Measurements from ENCODE around the gene SPPL2A. TPM values are rescaled to one million over a fixed set of nuclear protein-coding genes. Genes with fewer than 3 reads are reported as not detected.
A peak's percentile ranks its signal among the peaks of the same experiment; 100 is the strongest.
"Not testable (repeated sequence)": the region's sequence is repeated elsewhere in the genome, so short reads cannot be mapped to it uniquely, and the experiment has no call there.

Gene SPPL2A, protein sequence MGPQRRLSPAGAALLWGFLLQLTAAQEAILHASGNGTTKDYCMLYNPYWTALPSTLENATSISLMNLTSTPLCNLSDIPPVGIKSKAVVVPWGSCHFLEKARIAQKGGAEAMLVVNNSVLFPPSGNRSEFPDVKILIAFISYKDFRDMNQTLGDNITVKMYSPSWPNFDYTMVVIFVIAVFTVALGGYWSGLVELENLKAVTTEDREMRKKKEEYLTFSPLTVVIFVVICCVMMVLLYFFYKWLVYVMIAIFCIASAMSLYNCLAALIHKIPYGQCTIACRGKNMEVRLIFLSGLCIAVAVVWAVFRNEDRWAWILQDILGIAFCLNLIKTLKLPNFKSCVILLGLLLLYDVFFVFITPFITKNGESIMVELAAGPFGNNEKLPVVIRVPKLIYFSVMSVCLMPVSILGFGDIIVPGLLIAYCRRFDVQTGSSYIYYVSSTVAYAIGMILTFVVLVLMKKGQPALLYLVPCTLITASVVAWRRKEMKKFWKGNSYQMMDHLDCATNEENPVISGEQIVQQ
- 100 to 1,000 TPM in 3 of 4 donors, 10 to 100 TPM in 1; 78.5 to 110 (median 103) TPM for polyA plus RNA-seq (ENCODE audit: insufficient read length in 4 of 4)

DNA sequence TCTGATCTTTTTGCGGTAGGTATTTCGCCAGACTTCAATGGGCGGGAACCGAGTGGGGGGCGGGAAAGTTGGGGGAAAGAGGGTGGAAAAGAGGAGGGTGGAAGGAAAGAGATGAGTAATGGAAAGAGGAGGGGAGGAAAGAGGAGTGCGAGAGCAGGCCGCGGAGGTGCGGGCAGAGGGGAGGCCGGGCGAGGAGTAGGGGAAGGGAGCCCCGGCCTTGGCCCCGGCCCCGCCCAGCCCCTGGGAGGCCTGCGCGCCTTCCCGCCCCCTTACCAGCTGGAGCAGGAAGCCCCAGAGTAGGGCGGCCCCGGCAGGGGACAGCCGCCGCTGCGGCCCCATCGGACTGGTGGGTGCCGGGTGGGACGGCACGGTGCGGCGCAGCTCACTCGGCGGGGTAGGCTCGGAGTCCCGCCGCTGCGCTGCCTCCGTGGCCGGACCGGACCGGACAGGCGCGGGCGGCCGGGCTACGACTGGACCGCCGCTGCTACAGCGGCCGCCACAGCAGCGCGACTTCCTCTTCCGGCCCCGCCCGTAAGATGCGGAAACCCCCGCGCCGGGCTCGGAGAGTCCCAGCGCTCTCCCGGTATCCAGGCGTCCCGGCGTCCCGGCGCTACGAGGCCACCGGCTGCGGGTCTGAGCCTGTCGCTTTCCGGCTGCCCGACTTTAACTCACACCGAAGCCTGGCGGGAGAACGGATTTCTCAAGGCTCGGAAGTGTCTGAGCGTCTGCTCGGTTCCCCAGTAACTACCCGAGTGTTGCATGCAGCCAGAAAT lies at the start of gene SPPL2A:
SPPL2A (minus strand) TSS at position 512 of the 773 bp plus-strand sequence; CDS start at position 339, 173 bp downstream.
- peak; percentile 43 to 55 (median 54) for DNase-seq (ENCODE audit: low read depth in 4 of 4, low spot score in 2 of 4)

DNA sequence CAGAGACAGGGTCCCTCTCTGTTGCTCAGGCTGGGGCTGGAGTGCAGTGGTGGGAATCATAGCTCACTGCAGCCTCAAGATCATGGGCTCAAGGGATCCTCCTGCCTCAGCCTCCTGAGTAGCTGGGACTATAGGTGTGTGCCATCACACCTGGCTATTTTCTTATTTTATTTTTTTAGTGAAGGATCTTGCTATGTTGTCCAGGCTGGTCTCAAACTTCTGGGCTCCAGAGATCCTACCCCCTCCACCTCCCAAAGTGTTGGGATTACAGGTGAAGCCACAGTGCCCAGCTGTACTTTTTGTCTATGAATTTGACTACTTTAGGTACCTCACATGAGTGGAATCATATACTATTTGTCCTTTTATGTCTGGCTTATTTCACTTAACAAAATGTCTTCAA lies 49.1 kb upstream of the SPPL2A start:
- DNase-seq (ENCODE audit: low read depth in 4 of 4, low spot score in 2 of 4): no peak

GRCh38 chr15:50813865-50814264 lies 48.4 kb upstream of the SPPL2A start:
- no peak for DNase-seq (ENCODE audit: low read depth in 4 of 4, low spot score in 2 of 4)

DNA sequence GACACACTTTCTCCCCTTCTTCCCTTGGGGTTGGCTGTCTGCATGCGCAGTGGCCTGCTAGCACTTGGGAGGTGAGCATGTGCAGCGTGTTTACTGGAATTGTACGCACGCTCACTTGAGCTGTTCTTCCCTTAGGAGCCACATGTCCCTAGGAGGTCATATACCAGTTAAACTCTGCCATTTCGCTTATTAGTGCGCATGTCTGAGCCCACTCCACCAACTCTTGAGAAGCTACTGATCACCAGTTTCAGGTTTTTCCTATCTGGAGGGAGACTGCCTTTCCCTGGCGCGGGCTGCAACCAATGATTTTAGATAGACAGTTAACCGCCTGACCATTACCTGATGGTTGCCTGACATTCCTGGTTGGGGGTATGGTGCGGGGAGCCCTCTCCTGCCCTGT lies 47.6 kb upstream of the SPPL2A start:
- no peak for DNase-seq (ENCODE audit: low read depth in 4 of 4, low spot score in 2 of 4)

DNA sequence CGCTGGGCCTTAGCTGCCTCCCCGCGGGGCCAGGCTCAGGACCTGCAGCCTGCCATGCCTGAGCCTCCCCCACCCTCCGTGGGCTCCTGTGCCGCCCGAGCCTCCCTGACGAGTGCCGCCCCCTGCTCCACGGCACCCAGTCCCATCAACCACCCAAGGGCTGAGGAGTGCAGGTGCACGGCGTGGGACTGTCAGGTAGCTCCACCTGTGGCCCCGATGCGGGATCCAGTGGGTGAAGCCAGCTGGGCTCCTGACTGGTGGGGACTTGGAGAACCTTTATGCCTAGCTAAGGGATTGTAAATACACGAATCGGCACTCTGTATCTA lies 46.6 kb upstream of the SPPL2A start:
- DNase-seq (ENCODE audit: low read depth in 4 of 4, low spot score in 2 of 4): not testable (repeated sequence)

- DNase-seq (ENCODE audit: low read depth in 4 of 4, low spot score in 2 of 4): not testable (repeated sequence)
Measured at GRCh38 chr15:50811461-50812180, 46.1 kb upstream of the SPPL2A start.

DNA sequence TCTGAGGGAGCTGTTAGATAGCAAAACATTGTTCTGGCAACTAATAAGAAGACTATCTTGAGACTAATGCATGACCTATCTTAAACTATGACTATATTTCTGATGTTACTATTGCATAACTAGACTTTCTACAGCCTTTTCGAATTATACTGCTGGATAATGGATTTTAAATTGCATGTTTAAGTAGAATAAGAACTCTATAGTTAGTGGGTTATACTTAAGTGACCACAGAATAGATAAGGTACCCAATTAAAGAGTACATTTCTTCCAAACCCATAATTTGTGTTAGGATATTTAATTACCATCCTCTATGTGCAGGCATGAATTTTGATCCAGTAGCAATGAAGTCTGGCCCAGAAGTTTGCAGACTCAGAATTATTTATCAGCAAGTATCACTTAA lies 44.6 kb upstream of the SPPL2A start:
- DNase-seq (ENCODE audit: low read depth in 4 of 4, low spot score in 2 of 4): no peak

GRCh38 chr15:50808728-50809127 lies 43.2 kb upstream of the SPPL2A start:
- no peak for DNase-seq (ENCODE audit: low read depth in 4 of 4, low spot score in 2 of 4)

DNA sequence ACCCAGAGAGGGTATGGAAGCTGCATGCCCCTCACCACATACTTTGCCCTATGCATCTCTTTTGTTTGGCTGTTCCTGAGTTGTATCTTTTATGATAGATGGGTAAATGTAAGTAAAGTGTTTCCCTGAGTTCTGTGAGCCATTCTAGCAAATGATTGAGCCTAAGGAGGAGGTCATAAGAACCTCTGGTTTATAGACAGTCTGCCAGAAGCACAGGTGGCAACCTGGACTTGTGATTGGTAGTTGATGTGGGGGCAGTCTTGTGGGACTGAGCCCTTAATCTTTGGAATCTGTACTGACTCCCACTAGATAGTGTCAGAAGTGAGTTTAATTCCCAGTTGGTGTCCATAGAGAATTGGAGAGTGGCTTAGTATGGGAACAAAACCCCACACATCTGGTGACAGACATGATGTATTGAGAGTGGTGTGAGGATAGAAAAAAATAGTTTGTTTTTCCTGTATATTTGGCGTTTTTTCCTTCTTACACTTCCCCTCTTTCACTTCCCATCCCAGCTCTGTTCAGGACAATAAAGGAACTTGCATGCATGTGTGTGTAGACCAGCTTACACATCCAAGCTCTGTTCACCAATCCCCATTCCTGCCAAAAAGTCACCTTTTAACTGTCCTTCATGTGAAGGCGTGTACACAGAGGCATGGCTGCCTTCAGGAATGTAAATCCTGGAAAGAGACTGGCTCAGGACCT lies 38.1 kb upstream of the SPPL2A start:
- no peak for DNase-seq (ENCODE audit: low read depth in 4 of 4, low spot score in 2 of 4)

GRCh38 chr15:50800715-50801114 lies 35.2 kb upstream of the SPPL2A start:
- no peak for DNase-seq (ENCODE audit: low read depth in 4 of 4, low spot score in 2 of 4)

DNA sequence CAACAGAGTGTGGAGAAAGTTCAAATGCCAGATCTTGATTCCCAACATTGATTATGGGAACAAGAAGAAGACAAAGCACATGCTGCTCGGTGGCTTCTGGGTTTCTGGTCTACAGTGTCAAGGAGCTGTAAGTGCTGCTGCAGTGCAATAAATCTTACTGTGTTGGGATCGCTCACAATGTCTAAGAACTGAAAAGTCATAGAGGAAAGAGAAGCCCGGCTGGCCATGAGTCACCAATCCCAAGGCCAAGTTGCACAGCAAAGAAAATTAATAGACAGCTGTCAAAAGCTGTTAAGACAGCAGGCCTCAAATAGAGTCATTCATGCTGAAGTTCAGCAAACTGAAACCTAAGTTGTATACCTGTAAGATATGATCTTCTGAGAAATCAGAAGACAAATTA lies 33.2 kb upstream of the SPPL2A start:
- DNase-seq (ENCODE audit: low read depth in 4 of 4, low spot score in 2 of 4): no peak

GRCh38 chr15:50797926-50798325 lies 32.4 kb upstream of the SPPL2A start:
- DNase-seq (ENCODE audit: low read depth in 4 of 4, low spot score in 2 of 4): peak in 1 of 4 donors; percentile 39

GRCh38 chr15:50791486-50791885 lies 26.0 kb upstream of the SPPL2A start:
- no peak for DNase-seq (ENCODE audit: low read depth in 4 of 4, low spot score in 2 of 4)

- DNase-seq (ENCODE audit: low read depth in 4 of 4, low spot score in 2 of 4): no peak
Measured at GRCh38 chr15:50790778-50791453, 25.4 kb upstream of the SPPL2A start.

- DNase-seq (ENCODE audit: low read depth in 4 of 4, low spot score in 2 of 4): no peak
Measured at GRCh38 chr15:50786871-50787270, 21.4 kb upstream of the SPPL2A start.

DNA sequence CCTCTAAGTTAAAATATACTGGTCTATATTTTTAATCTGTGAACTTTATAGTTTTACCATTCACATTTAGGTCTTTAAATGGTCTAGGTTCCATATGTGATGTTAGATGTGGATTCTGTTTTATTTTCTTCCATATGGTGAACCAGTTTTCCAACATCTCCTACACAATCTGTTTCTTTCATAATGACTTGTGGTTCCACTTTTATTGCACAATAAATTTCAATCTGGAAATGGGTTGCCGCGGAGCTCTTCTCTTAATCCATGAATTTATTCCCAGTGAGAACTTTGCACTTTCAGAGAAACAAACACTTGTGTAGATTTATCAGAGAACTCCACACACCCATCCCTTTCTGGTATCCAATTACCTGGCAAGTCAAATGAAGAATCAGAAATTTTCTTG lies 20.9 kb upstream of the SPPL2A start:
- no peak for DNase-seq (ENCODE audit: low read depth in 4 of 4, low spot score in 2 of 4)

DNA sequence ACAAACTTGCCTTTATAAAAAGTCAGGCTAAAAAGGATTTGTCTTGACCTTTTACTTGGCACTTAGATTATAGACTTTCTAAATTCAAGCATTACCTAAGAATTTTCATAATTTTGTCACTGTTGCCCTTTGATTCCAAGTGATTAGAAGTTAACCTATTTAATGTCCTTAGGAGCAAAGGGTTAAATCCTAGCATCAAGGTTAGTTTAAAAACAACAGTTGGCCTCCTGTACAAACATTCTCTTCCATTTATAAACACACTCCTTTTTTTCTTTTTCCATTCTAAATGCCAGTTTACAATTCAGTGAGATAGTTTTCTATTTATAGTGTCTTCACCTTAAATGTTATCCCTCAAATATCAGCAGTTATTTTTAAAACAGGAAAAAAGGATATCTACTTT lies 18.4 kb upstream of the SPPL2A start:
- DNase-seq (ENCODE audit: low read depth in 4 of 4, low spot score in 2 of 4): no peak

DNA sequence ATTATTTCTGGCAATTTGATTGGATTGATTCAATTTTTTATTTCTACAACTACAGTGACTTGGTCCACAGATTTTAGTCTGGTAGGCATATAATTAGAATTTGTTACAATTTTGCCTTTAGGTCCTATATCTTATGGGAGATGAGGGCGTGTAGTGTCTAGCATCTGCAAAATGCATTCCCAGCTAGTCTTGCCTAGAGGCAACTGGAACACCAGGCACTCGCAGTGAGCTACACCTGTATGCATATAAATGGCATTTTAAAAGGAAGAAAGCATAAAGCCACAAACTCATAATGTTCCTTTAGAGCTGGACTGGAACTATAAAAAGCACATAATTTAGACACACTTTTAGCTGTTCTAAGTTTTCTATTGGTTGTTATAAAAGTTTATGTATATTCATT lies 17.9 kb upstream of the SPPL2A start:
- DNase-seq (ENCODE audit: low read depth in 4 of 4, low spot score in 2 of 4): no peak

DNA sequence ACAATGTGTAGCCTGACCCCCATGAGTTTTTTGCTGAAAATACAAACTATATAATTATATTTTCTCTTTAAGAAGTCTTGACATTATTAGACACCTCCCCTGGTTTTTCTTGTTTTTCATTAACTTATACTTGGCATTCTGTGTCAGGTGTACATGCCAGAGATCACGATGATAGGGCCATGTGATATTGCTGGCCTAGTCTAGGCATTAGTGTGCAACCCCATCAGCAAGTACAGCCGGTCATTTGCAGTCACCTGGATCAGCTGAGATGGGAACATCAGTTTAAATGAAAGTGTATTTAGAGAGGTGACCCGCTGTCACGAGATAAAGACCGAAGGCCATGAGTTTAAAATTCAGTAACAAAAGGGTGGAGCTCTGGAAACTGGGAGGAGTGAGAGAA lies 12.6 kb upstream of the SPPL2A start:
- no peak for DNase-seq (ENCODE audit: low read depth in 4 of 4, low spot score in 2 of 4)

- no peak for DNase-seq (ENCODE audit: low read depth in 4 of 4, low spot score in 2 of 4)
Measured at GRCh38 chr15:50777042-50777441, 11.5 kb upstream of the SPPL2A start.
